DND-41 (cell line): ENCODE data around the gene PITHD1.
"Not testable (repeated sequence)": the region's sequence is repeated elsewhere in the genome, so short reads cannot be mapped to it uniquely, and the experiment has no call there.

Experiments used
- EZH2 ChIP-seq: IDR thresholded peaks from 3 replicates; pipeline ENCODE4 v1.6.1; 2012; ENCODE audit warnings: borderline replicate concordance, low read depth, mild to moderate bottlenecking, moderate library complexity, low read length, inconsistent platforms; ENCODE audit not compliant: severe bottlenecking
- TF ChIP-seq, protein P1 (sequence below): IDR thresholded peaks from 2 replicates; pipeline ENCODE4 v1.5.1; 2012; ENCODE audit warnings: borderline replicate concordance, low read length, moderate library complexity, mild to moderate bottlenecking; ENCODE audit not compliant: poor library complexity, severe bottlenecking; ENCODE audit errors: extremely low read depth

DNA sequence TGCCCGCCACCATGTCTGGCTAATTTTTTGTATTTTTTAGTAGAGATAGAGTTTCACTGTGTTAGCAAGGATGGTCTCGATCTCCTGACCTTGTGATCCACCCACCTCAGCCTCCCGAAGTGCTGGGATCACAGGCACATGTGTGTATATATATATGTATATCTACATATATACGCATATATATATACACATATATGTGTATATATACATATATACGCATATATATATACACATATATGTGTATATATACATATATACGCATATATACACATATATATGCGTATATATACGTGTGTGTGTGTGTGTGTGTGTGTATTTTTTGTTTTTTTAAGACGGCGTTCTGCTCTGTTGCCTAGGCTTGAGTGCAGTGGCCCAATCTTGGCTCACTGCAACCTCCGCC, 4.9 kb downstream of the PITHD1 start:
- TF ChIP-seq, protein P1, sequence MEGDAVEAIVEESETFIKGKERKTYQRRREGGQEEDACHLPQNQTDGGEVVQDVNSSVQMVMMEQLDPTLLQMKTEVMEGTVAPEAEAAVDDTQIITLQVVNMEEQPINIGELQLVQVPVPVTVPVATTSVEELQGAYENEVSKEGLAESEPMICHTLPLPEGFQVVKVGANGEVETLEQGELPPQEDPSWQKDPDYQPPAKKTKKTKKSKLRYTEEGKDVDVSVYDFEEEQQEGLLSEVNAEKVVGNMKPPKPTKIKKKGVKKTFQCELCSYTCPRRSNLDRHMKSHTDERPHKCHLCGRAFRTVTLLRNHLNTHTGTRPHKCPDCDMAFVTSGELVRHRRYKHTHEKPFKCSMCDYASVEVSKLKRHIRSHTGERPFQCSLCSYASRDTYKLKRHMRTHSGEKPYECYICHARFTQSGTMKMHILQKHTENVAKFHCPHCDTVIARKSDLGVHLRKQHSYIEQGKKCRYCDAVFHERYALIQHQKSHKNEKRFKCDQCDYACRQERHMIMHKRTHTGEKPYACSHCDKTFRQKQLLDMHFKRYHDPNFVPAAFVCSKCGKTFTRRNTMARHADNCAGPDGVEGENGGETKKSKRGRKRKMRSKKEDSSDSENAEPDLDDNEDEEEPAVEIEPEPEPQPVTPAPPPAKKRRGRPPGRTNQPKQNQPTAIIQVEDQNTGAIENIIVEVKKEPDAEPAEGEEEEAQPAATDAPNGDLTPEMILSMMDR, result not testable (repeated sequence)
- not testable (repeated sequence) for TF ChIP-seq EZH2
